GM23338 (cell line): ENCODE results near the gene BEND5.

Experiments used
- EZH2 ChIP-seq: fragments of 200-600 bp; sonication (generic); IDR thresholded peaks from one replicate; pipeline ENCODE4 v1.8.0; 2017; ENCODE audit warnings: antibody characterized with exemption, mild to moderate bottlenecking, low read depth; ENCODE audit not compliant: unreplicated experiment
- TF ChIP-seq, protein P1 (sequence below), 2 experiments: fragments of 200-600 bp in 1 of 2; sonication (generic) in 1 of 2; conservative IDR thresholded peaks; 2 replicates each; pipeline versions ENCODE4 v1.5.1 to v1.6.1; 2016 to 2017; ENCODE audit warnings: antibody characterized with exemption in 2 of 2, low read depth in 2 of 2, mild to moderate bottlenecking in 2 of 2, moderate library complexity in 1 of 2

DNA sequence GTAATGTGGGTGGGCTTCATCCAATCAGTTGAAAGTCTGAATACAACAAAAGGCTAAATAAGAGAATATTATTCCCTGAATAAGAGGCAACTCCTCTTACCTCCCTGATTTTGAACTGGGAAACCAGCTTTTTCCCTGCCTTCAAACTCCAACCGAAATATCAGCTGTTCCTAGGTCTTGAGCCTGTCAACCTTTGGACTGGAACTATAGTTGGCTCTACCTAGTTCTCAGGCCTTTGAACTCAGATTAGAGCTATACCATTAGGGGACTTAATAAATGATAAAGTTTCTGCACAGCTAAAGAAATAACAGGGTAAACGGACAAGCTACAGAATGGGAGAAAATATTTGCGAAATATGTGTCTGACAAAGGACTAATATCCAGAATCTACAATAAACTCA lies 43.8 kb upstream of the BEND5 start:
- no peak for TF ChIP-seq EZH2
- TF ChIP-seq, protein P1, sequence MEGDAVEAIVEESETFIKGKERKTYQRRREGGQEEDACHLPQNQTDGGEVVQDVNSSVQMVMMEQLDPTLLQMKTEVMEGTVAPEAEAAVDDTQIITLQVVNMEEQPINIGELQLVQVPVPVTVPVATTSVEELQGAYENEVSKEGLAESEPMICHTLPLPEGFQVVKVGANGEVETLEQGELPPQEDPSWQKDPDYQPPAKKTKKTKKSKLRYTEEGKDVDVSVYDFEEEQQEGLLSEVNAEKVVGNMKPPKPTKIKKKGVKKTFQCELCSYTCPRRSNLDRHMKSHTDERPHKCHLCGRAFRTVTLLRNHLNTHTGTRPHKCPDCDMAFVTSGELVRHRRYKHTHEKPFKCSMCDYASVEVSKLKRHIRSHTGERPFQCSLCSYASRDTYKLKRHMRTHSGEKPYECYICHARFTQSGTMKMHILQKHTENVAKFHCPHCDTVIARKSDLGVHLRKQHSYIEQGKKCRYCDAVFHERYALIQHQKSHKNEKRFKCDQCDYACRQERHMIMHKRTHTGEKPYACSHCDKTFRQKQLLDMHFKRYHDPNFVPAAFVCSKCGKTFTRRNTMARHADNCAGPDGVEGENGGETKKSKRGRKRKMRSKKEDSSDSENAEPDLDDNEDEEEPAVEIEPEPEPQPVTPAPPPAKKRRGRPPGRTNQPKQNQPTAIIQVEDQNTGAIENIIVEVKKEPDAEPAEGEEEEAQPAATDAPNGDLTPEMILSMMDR (conservative IDR thresholded peaks at IDR 0.05; ENCODE audit: low read depth in 2 of 2) = no peak
